Measurements from ENCODE around the gene C2CD4D. TPM values are rescaled to one million over a fixed set of nuclear protein-coding genes. Genes with fewer than 3 reads are reported as not detected.

The C2CD4D gene
- total RNA-seq, 1 experiment from 2014 or later, result 0.79 TPM

- Histone ChIP-seq H3K4me1 (ENCODE audit: insufficient read depth, low read length) (no peaks in the 10 kb centered on the region), H3K27me3 (ENCODE audit: insufficient read depth, low read length) (0 out of 2 replicates have a peak, but pooled peaks cover 2% of the 10 kb centered on the region), H4K91ac (ENCODE audit: insufficient read length, low read depth, low read length) (no peak overlapping the region), H3K56ac (ENCODE audit: insufficient read length, low read depth, low read length) (no peak overlapping the region), H2BK120ac (ENCODE audit: low read depth, low read length, poor library complexity, severe bottlenecking) (no peak overlapping the region), H3K9me3 (ENCODE audit: control insufficient read depth, low read depth, low read length) (no peaks in the 10 kb centered on the region), H2AK5ac (ENCODE audit: insufficient read length, low read length) (no peak overlapping the region), H3K23ac (ENCODE audit: insufficient read length, low read depth, low read length) (no peak overlapping the region), H2BK15ac (ENCODE audit: low read depth, low read length) (no peak overlapping the region), H2BK20ac (ENCODE audit: low read depth, low read length, poor library complexity, severe bottlenecking) (no peak overlapping the region), H4K20me1 (ENCODE audit: control insufficient read depth, insufficient read depth, insufficient read length) (no peaks in the 10 kb centered on the region), H3K4ac (ENCODE audit: low read depth, low read length) (no peak overlapping the region), H3K23me2 (ENCODE audit: insufficient read length, low read depth, low read length, poor library complexity, severe bottlenecking) (no peaks in the 10 kb centered on the region), H3K27ac (ENCODE audit: insufficient read length, low read depth, low read length) (no peak overlapping the region), H3K18ac (ENCODE audit: insufficient read length, low read depth, low read length) (no peak overlapping the region), H3K9ac (ENCODE audit: extremely low read depth, insufficient read length, low read length) (no peak overlapping the region), H3K4me2 (ENCODE audit: insufficient read depth, insufficient read length, low read length) (no peak overlapping the region), H3K14ac (ENCODE audit: insufficient read depth, low read length) (no peak overlapping the region), H3T11ph (ENCODE audit: low read length) (no peak overlapping the region), H4K5ac (ENCODE audit: insufficient read length, low read depth, low read length) (no peak overlapping the region), H3K79me1 (ENCODE audit: insufficient read depth, low read depth, low read length, poor library complexity, severe bottlenecking) (no peaks in the 10 kb centered on the region), H4K8ac (replicated peaks; ENCODE audit: insufficient read length, low read depth, low read length) (no peak overlapping the region), H3K79me2 (ENCODE audit: insufficient read depth, low read length) (no peaks in the 10 kb centered on the region), H2BK12ac (ENCODE audit: insufficient read length, low read depth, low read length) (no peak overlapping the region), H2BK5ac (ENCODE audit: insufficient read length, low read length) (no peak overlapping the region), H2AFZ (ENCODE audit: low read length) (no peak overlapping the region)
- Mint-ChIP-seq H3K4me3 (no peak overlapping the region), H3K36me3 (ENCODE audit: insufficient read depth in 1 of 3, low read depth in 3 of 3) (no peaks in the 10 kb centered on the region), H3K27me3 (ENCODE audit: low read depth) (peaks cover 11% of the 10 kb centered on the region), H3K27ac (no peak overlapping the region), H3K9me3 (no peaks in the 10 kb centered on the region), H3K4me1 (peaks cover 3 to 16% of the 10 kb centered on the region in 2 experiments; a peak in 3 of 4 replicates)
- no CpG with 5 or more reads among the region's 7 CpGs for WGBS (ENCODE audit: extremely low coverage, insufficient read length, low lambda C conversion rate)
- no peak for TF ChIP-seq CTCF (conservative IDR thresholded peaks at IDR 0.05)
- DNase-seq, result no peak
Observed at GRCh38 chr1:151801846-151802245, 37.8 kb downstream of the C2CD4D start.

Data from H9 (cell line).